Measurements from ENCODE around the gene PTPRM.

Gene PTPRM

GRCh38 chr18:7541835-7542234 lies 25.3 kb upstream of the PTPRM start:
- no peak overlapping the region for H3K4me3 ChIP-seq (ENCODE audit: insufficient read depth, low read depth, low read length)
- no peak overlapping the region for H3K27ac ChIP-seq (ENCODE audit: insufficient read depth, low read depth, low read length, poor library complexity, severe bottlenecking)
- H3K4me1 ChIP-seq (ENCODE audit: control insufficient read depth, insufficient read depth, low read length): no peaks in the 10 kb centered on the region
- WGBS, 2 experiments: 93 to 94% methylated on average over 5 of the region's 5 CpGs
- H3K36me3 ChIP-seq (ENCODE audit: control insufficient read depth, insufficient read depth, low read length): no peaks in the 10 kb centered on the region
- no peaks in the 10 kb centered on the region for H3K27me3 ChIP-seq (ENCODE audit: control insufficient read depth, insufficient read depth, low read length, poor library complexity, severe bottlenecking)
- no peaks in the 10 kb centered on the region for H3K9me3 ChIP-seq (ENCODE audit: control insufficient read depth, low read length)

- Histone ChIP-seq H3K4me3 (ENCODE audit: insufficient read depth, low read depth, low read length) (no peak overlapping the region), H3K27me3 (ENCODE audit: control insufficient read depth, insufficient read depth, low read length, poor library complexity, severe bottlenecking) (no peaks in the 10 kb centered on the region), H3K27ac (ENCODE audit: insufficient read depth, low read depth, low read length, poor library complexity, severe bottlenecking) (no peak overlapping the region), H3K9me3 (ENCODE audit: control insufficient read depth, low read length) (no peaks in the 10 kb centered on the region), H3K36me3 (ENCODE audit: control insufficient read depth, insufficient read depth, low read length) (no peaks in the 10 kb centered on the region), H3K4me1 (ENCODE audit: control insufficient read depth, insufficient read depth, low read length) (no peaks in the 10 kb centered on the region)
- 90% methylated on average over 1 of the region's 1 CpG; no CpG with 5 or more reads in 1 of the 2 experiments for WGBS, 2 experiments
Observed at GRCh38 chr18:7544686-7545085, 22.4 kb upstream of the PTPRM start.

GRCh38 chr18:7545734-7546133 lies 21.4 kb upstream of the PTPRM start:
- H3K4me3 ChIP-seq (ENCODE audit: insufficient read depth, low read depth, low read length): no peak overlapping the region

GRCh38 chr18:7548221-7548620 lies 18.9 kb upstream of the PTPRM start:
- H3K4me3 ChIP-seq (ENCODE audit: insufficient read depth, low read depth, low read length): no peak overlapping the region
- no peaks in the 10 kb centered on the region for H3K9me3 ChIP-seq (ENCODE audit: control insufficient read depth, low read length)
- 90 to 96% methylated on average over 11 of the region's 11 CpGs for WGBS, 2 experiments
- no peaks in the 10 kb centered on the region for H3K36me3 ChIP-seq (ENCODE audit: control insufficient read depth, insufficient read depth, low read length)
- H3K4me1 ChIP-seq (ENCODE audit: control insufficient read depth, insufficient read depth, low read length): no peaks in the 10 kb centered on the region
- H3K27ac ChIP-seq (ENCODE audit: insufficient read depth, low read depth, low read length, poor library complexity, severe bottlenecking): no peak overlapping the region
- no peaks in the 10 kb centered on the region for H3K27me3 ChIP-seq (ENCODE audit: control insufficient read depth, insufficient read depth, low read length, poor library complexity, severe bottlenecking)

More at GRCh38 chr18:7545734-7546133, 21.4 kb upstream of the PTPRM start:
- no peaks in the 10 kb centered on the region for H3K27me3 ChIP-seq (ENCODE audit: control insufficient read depth, insufficient read depth, low read length, poor library complexity, severe bottlenecking)
- H3K9me3 ChIP-seq (ENCODE audit: control insufficient read depth, low read length): no peaks in the 10 kb centered on the region
- 90 to 93% methylated on average over 5 of the region's 5 CpGs for WGBS, 2 experiments
- H3K4me1 ChIP-seq (ENCODE audit: control insufficient read depth, insufficient read depth, low read length): no peaks in the 10 kb centered on the region
- H3K36me3 ChIP-seq (ENCODE audit: control insufficient read depth, insufficient read depth, low read length): no peaks in the 10 kb centered on the region
- no peak overlapping the region for H3K27ac ChIP-seq (ENCODE audit: insufficient read depth, low read depth, low read length, poor library complexity, severe bottlenecking)

GRCh38 chr18:7548721-7549120 lies 18.4 kb upstream of the PTPRM start:
- H3K27ac ChIP-seq (ENCODE audit: insufficient read depth, low read depth, low read length, poor library complexity, severe bottlenecking): no peak overlapping the region
- no peaks in the 10 kb centered on the region for H3K36me3 ChIP-seq (ENCODE audit: control insufficient read depth, insufficient read depth, low read length)
- H3K27me3 ChIP-seq (ENCODE audit: control insufficient read depth, insufficient read depth, low read length, poor library complexity, severe bottlenecking): no peaks in the 10 kb centered on the region
- H3K4me1 ChIP-seq (ENCODE audit: control insufficient read depth, insufficient read depth, low read length): no peaks in the 10 kb centered on the region
- no peaks in the 10 kb centered on the region for H3K9me3 ChIP-seq (ENCODE audit: control insufficient read depth, low read length)
- no peak overlapping the region for H3K4me3 ChIP-seq (ENCODE audit: insufficient read depth, low read depth, low read length)
- 86 to 90% methylated on average over 3 of the region's 3 CpGs for WGBS, 2 experiments

GRCh38 chr18:7557973-7558372 lies 9.1 kb upstream of the PTPRM start:
- no peaks in the 10 kb centered on the region for H3K27me3 ChIP-seq (ENCODE audit: control insufficient read depth, insufficient read depth, low read length, poor library complexity, severe bottlenecking)
- no peaks in the 10 kb centered on the region for H3K36me3 ChIP-seq (ENCODE audit: control insufficient read depth, insufficient read depth, low read length)
- H3K4me1 ChIP-seq (ENCODE audit: control insufficient read depth, insufficient read depth, low read length): no peaks in the 10 kb centered on the region
- H3K4me3 ChIP-seq (ENCODE audit: insufficient read depth, low read depth, low read length): no peak overlapping the region
- no peaks in the 10 kb centered on the region for H3K9me3 ChIP-seq (ENCODE audit: control insufficient read depth, low read length)
- WGBS, 2 experiments: 88 to 93% methylated on average over 2 of the region's 2 CpGs
- H3K27ac ChIP-seq (ENCODE audit: insufficient read depth, low read depth, low read length, poor library complexity, severe bottlenecking): no peak overlapping the region

- H3K27me3 ChIP-seq (ENCODE audit: control insufficient read depth, insufficient read depth, low read length, poor library complexity, severe bottlenecking): no peaks in the 10 kb centered on the region
- H3K9me3 ChIP-seq (ENCODE audit: control insufficient read depth, low read length): no peaks in the 10 kb centered on the region
- H3K27ac ChIP-seq (ENCODE audit: insufficient read depth, low read depth, low read length, poor library complexity, severe bottlenecking): no peak overlapping the region
- 93 to 95% methylated on average over 2 of the region's 2 CpGs for WGBS, 2 experiments
- no peak overlapping the region for H3K4me3 ChIP-seq (ENCODE audit: insufficient read depth, low read depth, low read length)
- H3K36me3 ChIP-seq (ENCODE audit: control insufficient read depth, insufficient read depth, low read length): no peaks in the 10 kb centered on the region
- H3K4me1 ChIP-seq (ENCODE audit: control insufficient read depth, insufficient read depth, low read length): no peaks in the 10 kb centered on the region
Observed at GRCh38 chr18:7558769-7559168, 8.3 kb upstream of the PTPRM start.

GRCh38 chr18:7559709-7560319 lies 7.3 kb upstream of the PTPRM start:
- H3K4me3 ChIP-seq (ENCODE audit: insufficient read depth, low read depth, low read length): no peak overlapping the region
- peaks cover 4% of the 10 kb centered on the region for H3K27me3 ChIP-seq (ENCODE audit: control insufficient read depth, insufficient read depth, low read length, poor library complexity, severe bottlenecking)
- no peaks in the 10 kb centered on the region for H3K36me3 ChIP-seq (ENCODE audit: control insufficient read depth, insufficient read depth, low read length)
- H3K27ac ChIP-seq (ENCODE audit: insufficient read depth, low read depth, low read length, poor library complexity, severe bottlenecking): no peak overlapping the region
- no peaks in the 10 kb centered on the region for H3K9me3 ChIP-seq (ENCODE audit: control insufficient read depth, low read length)
- WGBS, 2 experiments: 88% methylated on average over 4 of the region's 4 CpGs
- H3K4me1 ChIP-seq (ENCODE audit: control insufficient read depth, insufficient read depth, low read length): no peaks in the 10 kb centered on the region

- Histone ChIP-seq H3K4me1 (ENCODE audit: control insufficient read depth, insufficient read depth, low read length) (no peaks in the 10 kb centered on the region), H3K9me3 (ENCODE audit: control insufficient read depth, low read length) (no peaks in the 10 kb centered on the region), H3K36me3 (ENCODE audit: control insufficient read depth, insufficient read depth, low read length) (no peaks in the 10 kb centered on the region), H3K4me3 (ENCODE audit: insufficient read depth, low read depth, low read length) (no peak overlapping the region), H3K27ac (ENCODE audit: insufficient read depth, low read depth, low read length, poor library complexity, severe bottlenecking) (no peak overlapping the region), H3K27me3 (ENCODE audit: control insufficient read depth, insufficient read depth, low read length, poor library complexity, severe bottlenecking) (peaks cover 22% of the 10 kb centered on the region)
- WGBS, 2 experiments: 42 to 50% methylated on average over 6 to 7 of the region's 7 CpGs
Observed at GRCh38 chr18:7561909-7562460, 5.1 kb upstream of the PTPRM start.

GRCh38 chr18:7562491-7562890 lies 4.6 kb upstream of the PTPRM start:
- peaks cover 22% of the 10 kb centered on the region for H3K27me3 ChIP-seq (ENCODE audit: control insufficient read depth, insufficient read depth, low read length, poor library complexity, severe bottlenecking)
- H3K27ac ChIP-seq (ENCODE audit: insufficient read depth, low read depth, low read length, poor library complexity, severe bottlenecking): no peak overlapping the region
- H3K36me3 ChIP-seq (ENCODE audit: control insufficient read depth, insufficient read depth, low read length): no peaks in the 10 kb centered on the region
- 89 to 92% methylated on average over 6 of the region's 6 CpGs for WGBS, 2 experiments
- no peaks in the 10 kb centered on the region for H3K4me1 ChIP-seq (ENCODE audit: control insufficient read depth, insufficient read depth, low read length)
- H3K9me3 ChIP-seq (ENCODE audit: control insufficient read depth, low read length): no peaks in the 10 kb centered on the region
- H3K4me3 ChIP-seq (ENCODE audit: insufficient read depth, low read depth, low read length): no peak overlapping the region

Measured in ectodermal cell (in vitro differentiated cells).